GM19023 (cell line): ENCODE results near the gene KRTAP12-2.
"Not testable (repeated sequence)": the region's sequence is repeated elsewhere in the genome, so short reads cannot be mapped to it uniquely, and the experiment has no call there.

Experiments
- ATAC-seq: cut with Tn5 transposase; IDR thresholded peaks from one replicate; pipeline ENCODE4 v1.9.1; 2021; ENCODE audit warnings: mild to moderate bottlenecking, moderate library complexity; ENCODE audit not compliant: unreplicated experiment

Gene KRTAP12-2

GRCh38 chr21:44632067-44632466 is 34.7 kb downstream of the KRTAP12-2 start:
- ATAC-seq = no peak

DNA sequence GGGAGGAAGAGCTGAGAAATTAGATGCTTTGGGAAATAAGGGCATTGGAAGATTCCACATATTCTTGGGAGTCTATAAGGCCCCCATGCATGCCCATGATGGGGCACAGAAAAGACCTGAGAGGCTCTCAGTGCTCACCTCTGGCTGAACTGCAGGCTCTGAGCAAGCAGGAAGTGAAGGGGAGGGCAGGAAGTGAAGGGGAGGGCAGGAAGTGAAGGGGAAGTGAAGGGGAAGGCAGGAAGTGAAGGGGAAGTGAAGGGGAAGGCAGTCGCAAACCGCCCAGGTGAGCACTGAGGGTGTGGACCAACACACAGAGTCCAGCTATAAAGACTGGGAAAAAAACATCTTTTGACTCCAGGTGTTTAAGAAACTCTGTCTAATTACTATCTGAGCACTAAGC is 36.3 kb downstream of the KRTAP12-2 start:
- ATAC-seq = no peak

GRCh38 chr21:44628707-44629391 is 37.9 kb downstream of the KRTAP12-2 start:
- ATAC-seq = no peak

- not testable (repeated sequence) for ATAC-seq
Measured at GRCh38 chr21:44627831-44628233, 38.9 kb downstream of the KRTAP12-2 start.

GRCh38 chr21:44627181-44627822 is 39.4 kb downstream of the KRTAP12-2 start:
- ATAC-seq = not testable (repeated sequence)

DNA sequence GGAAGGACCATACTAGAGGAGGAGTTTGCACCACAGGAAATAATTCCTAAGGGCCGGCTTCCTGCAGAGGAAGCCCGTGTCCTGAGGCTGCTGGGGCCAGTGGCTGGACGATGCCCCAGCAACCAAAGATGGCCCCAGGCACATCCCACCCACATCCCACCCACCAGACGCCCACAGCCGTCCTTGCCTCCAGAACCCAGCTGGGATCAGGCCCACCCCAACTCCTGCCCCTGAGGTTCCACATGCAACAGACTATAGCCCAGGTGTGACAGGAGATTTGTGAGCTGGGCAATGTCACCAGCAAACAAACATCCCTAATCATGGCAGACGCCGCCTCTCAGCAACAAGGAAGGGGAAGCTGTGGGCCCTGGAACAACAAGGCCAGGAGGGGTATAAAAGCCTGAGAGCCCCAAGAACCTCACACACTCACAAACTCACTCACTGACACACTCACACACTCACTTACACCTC is 40.0 kb downstream of the KRTAP12-2 start, which contains the start of gene KRTAP10-9:
TSS of gene KRTAP10-9 (plus strand) at position 421 of the 471 bp plus-strand sequence. CDS start 79 bp downstream, outside the sequence.
- ATAC-seq = no peak

- no peak for ATAC-seq
Measured at GRCh38 chr21:44626262-44626661, 40.5 kb downstream of the KRTAP12-2 start.

DNA sequence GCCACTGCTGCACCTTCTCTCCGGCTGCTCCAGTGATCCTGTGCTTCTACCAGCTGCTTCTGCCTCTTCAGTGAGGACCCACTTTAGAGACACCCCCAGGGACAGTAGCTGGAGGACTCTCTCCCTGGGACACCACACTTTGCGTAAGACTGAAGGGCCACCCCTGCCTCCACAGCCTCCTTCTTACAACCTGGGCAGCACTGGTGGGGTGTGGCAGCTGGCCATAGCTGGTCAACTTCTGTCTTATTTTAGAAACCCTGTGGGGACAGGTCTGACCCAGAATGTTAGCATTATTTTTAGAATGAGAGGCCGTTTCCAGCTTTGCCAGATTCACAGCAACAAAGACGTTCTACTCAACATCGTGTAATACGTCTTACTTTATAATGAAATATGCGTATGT is 41.0 kb downstream of the KRTAP12-2 start:
- ATAC-seq = no peak

- ATAC-seq = no peak
Measured at GRCh38 chr21:44623575-44623974, 43.2 kb downstream of the KRTAP12-2 start.

DNA sequence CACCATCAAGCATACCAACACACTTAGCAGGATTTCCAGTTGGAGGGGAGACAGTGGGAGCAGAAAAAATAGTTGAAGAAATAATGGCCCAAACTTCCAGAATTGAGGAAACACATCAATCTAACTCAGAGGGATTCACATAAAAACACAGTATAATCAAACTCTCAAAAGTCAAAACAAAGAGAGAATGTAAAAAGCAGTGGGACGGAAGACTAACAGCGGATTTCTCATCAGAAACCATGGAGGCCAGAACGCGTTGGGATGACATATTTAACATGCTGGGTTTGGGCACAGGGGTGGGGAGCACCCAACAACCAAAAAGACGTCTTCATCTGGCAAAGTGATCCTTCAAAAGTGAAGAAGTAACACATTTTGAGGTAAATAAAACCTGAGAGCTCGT is 46.8 kb downstream of the KRTAP12-2 start:
- no peak for ATAC-seq

DNA sequence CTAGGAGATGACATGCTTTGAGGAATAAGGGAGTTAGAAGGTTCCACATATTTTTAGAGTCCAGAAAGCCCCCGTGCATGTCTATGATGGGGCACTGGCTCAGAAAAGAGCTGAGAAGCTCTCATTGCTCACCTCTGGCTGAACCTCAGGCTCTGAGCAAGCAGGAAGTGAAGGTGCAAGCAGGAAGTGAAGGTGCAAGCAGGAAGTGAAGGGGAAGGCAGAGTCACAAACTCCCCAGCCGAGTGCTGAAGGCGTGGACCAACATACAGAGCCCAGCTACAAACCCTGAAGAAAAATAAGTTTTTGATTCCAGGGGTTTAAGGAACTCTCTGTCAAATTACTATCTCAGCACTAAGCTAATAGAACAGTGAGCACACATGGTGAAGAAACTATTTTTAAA is 47.8 kb downstream of the KRTAP12-2 start:
- no peak for ATAC-seq

DNA sequence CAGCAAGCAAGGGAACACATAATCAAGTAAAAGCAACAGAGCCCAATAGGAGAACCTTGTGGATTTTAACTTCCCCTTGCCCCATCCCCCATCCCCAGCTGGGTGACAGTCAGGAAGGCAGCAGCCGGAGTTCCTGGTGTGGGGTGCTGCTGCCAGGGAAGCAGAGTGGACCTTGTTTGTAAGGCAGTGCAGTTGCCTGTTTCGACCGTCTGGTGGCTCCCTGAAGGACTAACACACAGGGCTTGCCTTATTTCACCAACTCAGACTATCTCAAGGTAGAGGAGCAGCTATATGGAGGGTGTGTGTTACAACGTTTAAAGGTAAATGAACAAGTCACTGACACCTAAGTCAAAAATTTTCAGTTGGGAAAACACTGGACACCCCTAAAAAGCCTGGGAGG is 48.2 kb downstream of the KRTAP12-2 start:
- no peak for ATAC-seq

DNA sequence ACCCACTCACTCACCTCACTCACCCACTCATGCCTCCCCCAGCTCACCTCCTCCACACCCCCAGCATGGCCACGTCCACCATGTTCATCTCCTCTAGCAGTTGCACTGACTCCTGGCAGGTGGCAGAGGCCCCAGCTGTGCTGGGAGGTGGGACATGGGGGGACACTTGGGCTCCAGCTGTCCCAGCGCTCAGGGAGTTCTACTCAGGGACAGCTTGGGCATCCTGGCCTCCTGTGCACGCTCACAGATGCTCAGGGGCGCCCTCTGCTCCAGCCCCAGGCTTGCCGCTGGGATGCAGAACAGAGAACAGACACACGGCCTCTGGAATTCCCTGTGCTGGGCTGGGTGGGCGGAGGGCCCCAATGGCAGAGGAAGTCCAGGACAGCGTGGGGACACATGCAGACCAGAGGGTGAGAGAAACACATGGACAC is 49.6 kb downstream of the KRTAP12-2 start:
- ATAC-seq = no peak

DNA sequence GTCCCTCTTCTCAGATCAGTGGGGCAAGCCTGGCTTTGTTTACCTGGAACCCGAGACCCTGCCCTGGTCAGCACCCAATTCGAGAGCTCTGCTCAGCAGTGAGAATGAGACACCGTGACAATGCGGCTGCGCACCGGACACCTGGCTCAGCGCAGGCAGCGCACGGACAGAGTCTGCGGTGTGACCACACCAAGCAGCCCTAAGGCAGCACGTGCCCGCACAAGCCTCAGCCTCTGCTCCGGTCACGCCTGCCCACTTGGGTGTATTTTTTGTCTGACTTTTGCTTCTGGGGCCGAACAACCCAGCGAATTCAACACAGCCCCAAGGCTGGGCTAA is 50.2 kb downstream of the KRTAP12-2 start:
- no peak for ATAC-seq
